ENCODE data around the gene CRELD1.

The CRELD1 gene

GRCh38 chr3:9965200-9965875 lies 31.7 kb downstream of the CRELD1 start:
- no peak for DNase-seq

GRCh38 chr3:9966841-9967240 lies 33.2 kb downstream of the CRELD1 start:
- DNase-seq: no peak

- no peak for DNase-seq
These were observed 36.0 kb downstream of the CRELD1 start for GRCh38 chr3:9969632-9970019.

GRCh38 chr3:9970020-9970652 lies 36.5 kb downstream of the CRELD1 start:
- DNase-seq: no peak

- peak; percentile 65 for DNase-seq
These were observed 43.4 kb downstream of the CRELD1 start for GRCh38 chr3:9976721-9977709.

- DNase-seq: no peak
These were observed 45.2 kb downstream of the CRELD1 start for GRCh38 chr3:9978710-9979305.

- no peak for DNase-seq
These were observed 46.6 kb downstream of the CRELD1 start for GRCh38 chr3:9980251-9980650.

GRCh38 chr3:9986230-9986725 lies 52.6 kb downstream of the CRELD1 start:
- no peak for DNase-seq

- DNase-seq: no peak
These were observed 60.6 kb downstream of the CRELD1 start for GRCh38 chr3:9994086-9994844.

Data from CD4-positive, alpha-beta T cell treated with Interleukin-15 for 1 hour (primary cell).